NOMO-1 treated with dmso at 0.1 percent for 144 hours (cell line): ENCODE measurements around the gene TFR2.

Experiments used
- DNase-seq: peaks from one replicate; lab custom pipeline; 2025; ENCODE audit not compliant: unreplicated experiment; lab: John Stamatoyannopoulos, UW

Gene TFR2

DNA sequence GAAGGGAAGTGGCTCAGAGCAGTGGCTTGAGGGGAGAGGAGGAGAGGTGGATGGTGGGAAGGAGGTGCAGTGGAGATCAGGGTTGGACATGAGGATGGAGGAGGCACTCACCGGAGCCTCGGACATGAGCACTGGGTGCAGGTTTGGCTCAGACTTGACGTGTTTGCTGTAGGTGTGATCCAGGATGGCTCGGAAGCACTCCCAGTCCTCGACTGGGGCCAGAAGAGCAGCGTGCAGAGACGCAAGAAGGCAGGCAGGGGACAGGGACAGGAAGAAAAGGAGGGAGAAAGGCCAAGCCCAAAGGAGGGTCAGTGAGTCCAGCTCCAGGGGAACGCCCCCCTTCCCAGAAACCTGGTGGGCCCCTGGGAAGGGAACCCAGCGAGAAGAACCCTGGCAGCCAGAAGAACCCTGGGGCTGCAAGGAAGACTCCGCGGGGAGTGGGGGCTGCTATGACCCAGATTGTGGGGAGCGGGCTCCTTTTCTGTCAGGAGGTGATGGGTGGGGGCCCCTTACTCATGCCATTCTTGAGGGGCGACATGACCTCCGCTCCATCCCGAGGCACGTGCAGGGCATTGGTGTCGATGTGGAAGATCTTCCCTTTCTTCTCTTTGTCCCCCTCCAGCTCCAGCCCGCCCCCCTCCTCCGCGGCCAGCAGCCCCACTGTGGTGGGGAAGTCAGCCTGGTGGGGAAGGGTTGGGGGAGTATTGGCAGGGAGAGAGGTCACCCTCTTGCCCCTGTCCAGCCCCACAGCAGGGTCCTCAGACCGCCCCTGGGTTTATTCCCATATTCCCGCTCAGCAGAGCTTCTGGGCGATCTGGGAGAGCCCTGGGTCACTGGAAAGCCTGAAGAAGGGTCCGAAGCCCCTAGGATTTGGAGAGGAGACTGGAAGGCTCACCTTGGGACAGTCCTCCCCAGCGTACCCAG is 13.8 kb upstream of the TFR2 start:
- no peak for DNase-seq

DNA sequence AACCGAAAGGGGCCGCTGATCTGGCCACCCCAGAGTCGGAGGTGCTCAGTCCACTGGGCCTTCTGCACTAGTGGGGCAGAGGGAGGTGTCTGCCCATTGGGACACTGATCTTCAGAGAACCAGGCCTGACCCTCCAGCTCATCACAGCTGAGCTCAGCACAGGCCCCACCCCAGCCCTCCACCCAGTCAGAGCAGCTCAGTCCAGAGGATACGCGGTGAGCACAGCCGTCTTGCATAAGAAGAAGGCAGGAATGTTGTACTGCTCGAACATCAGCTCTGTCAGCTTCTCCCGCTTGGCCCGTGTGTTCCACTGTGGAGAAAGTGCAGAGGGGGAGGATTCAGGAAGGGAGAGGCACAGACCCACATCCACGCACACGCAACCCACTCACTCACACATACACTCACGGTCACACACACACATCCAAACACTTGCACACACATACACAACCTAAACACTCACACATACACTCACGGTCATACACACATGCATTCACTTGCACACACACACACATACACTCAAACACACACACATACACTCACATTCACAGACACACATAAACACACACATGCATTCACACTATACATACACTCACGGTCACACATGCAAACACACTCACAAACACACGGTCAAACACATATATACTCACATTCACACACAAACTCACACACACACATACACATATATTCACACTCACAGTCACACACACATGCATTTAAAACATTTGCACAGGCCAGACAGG is 8.6 kb upstream of the TFR2 start:
- DNase-seq: no peak

DNA sequence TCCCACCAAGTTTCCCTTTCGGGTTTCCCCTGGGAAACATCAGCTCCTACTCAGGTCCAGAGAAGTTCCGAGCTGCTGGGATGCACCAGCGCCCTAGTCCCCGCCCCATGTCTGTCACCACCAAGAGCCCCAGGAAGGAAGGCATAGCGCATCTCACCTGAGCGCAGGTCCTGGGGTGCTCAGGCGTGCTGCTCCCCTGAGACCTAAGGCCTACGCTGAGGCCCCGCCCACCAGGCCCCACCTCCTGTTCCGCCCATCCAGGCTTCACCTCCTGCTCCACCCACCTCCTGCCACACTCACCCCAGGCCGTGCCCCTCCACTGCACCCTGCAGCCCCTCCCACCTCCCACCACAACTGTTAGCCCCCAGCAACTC is 1.2 kb upstream of the TFR2 start:
- DNase-seq: no peak

DNA sequence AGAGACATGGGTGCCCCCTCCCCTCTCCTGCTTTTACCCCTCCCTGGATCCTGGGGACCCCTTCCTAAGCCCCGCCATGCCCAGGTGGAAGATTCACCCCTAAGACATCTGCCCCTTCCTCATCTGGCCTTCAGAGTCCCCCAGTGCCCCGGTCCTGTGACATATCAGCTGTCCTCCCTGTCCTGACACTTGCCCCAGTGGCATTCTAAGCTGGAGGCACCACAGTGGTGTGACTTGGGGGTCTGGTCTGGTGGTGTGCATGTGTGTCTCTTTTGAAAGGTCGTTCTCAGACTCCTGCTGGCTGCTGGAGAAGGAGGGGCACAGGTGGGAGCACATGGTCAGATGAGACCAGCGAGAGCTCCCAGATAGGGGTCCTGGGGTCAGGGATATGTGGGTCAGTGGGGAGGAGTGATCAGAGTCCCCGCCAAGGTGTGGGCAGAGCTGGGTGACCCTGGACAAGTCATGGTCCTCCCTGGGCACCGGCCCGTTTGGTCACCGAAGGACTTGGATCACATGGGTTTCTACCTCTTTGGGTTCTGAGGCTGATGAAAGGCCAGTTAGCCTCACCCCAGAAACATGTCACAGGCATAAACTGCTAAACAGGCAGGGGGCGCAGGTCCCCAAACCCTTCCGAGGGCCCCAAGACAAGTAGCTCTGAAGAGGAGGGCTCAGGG is 645 bp upstream of the TFR2 start:
- no peak for DNase-seq

DNA sequence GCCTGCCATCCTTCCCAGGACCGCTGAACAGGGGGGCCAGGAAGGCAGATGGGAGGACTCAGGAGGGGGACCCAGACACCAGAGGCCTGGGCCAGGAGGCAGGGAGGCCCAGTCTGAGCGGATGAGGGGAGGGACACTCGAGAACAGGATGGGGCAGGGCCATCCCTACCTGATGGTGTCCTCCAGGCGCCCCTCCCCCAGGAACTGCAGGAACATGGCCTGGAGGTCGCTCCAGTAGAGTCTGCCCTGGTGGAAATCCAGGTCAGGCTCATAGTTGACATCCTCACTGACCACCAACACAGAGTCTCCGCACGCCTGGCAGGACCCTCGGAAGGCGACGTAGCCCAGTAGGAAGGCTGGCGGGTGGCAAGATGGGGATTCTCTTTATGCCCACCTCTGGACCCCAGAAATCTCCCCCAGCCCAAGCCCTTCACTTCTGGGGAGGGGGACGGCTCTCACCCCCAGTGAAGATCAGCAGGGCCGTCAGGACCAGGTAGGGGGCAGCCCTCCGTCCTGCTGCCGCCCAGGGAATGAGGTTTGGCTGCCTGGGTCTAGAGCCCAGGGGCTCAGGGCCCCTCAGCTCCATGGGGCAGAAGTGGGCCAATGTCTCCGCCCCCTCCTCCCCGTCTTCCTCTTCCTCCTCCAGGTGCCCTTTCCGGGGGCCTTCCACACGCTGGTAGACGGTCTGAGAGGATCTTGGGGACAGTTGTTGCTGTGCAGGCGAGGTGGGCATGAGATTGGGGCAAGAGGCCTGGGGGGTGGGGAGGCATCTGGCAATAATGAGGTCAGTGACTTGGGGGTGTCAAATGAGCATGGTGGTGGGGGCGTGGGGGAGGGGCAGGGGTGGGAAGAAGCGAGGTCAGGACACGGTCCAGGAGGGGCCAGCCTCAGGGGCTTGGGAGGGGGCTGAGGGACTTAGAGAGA is 573 bp downstream of the TFR2 start:
- DNase-seq: no peak

DNA sequence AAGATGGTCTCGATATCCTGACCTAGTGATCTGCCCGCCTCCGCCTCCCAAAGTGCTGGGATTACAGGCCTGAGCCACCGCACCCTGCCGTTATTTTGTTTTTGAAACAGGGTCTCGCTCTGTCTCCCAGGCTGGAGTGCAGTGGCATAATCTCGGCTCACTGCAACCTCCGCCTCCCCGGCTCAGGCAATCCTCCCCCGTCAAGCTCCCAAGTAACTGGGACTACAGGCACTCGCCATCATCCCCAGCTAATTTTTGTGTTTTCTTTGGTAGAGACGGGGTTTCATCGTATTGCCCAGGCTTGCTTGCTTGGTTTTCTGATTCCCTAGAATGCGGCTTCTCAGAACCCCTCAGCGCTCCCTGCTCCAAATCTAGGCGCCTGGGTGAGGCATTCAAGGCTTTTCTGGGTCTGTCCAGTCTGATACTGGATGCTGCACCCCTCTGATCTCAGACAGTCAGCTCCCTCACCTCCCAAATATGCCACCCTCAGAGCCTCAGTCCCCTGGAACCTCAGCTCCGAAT is 1.3 kb downstream of the TFR2 start:
- DNase-seq: no peak

DNA sequence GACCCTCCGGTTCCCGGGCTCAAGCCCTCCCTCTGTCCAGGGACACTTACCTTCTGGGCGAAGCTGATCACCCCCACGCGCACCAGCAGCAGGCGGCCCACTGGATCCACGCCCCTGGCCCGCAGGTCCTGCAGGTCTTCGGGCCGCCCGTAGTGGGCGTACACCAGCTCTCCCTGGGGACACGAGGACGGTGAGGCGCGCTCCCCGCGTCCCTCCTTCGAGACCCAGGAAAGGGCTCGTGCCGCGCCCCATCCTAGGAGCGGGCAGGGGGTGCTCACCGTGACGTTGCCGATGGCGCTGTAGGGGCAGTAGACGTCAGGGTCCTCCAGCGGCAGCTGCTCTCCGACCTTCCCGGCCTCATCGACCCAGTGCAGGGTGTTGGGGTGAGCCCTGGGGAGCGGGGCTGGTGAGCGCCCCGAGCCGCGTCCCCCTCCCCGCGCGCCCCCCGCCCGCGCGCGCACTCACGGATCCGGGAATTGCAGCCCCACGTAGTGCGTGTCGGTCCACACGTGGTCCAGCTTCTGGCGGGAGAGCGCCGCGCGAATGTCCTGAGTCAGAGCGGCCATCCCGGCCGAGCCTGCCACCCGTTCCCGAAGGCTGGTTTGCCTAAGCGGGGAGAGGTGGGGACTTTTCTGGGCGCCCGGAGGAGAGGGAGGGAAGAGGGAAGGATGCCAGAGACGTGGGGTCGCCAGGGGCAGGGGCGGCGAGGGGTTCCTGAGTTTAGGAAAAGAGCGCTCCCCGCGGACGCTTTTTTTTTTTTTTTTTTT is 8.2 kb downstream of the TFR2 start:
- DNase-seq: peak; percentile 48

DNA sequence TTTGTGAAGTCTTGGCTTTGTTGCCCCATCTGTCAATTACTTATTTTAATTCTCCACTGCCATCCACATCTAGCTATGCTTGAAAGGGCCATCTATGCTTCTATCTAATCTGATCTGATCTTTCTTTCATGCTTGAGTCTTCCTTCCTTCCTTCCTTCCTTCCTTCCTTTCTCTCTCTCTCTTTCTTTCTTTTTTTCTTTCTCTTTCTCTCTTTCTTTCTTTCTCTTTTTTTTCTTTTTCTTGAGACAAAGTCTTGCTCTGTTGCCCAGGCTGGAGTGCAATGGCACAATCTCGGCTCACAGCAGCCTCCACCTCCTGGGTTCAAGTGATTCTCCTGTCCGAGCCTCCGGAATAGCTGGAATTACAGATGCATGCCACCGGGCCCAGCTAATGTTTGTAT is 11.3 kb downstream of the TFR2 start:
- DNase-seq: no peak

DNA sequence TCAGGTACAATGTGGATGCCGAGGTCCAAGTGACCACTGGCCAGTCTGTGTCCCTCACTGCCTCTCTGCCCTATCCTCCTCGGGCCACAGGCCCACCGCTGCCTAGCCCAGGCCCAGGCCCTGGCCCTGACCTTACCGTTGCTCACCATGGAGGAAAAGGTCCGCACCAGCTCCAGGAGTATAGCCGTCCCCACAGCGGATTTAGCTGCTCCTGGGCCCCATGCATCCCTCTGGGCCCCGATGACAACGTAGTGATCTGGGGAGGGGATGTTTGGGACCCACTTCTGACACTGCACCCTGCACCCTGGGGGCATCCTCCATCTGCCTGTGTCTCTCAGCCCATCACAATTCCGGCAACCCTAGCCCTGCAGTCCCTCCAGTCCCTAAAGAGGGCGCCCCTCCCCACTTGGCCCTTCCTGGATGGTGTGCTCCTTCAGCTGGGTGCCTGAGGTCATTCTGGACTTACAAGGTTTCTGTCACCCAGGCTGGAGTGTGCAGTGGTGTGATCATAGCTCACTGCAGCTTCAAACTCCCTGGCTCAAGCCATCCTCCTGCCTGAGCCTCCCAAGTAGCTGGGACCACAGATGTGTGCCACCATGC is 12.1 kb downstream of the TFR2 start:
- peak; percentile 23 for DNase-seq

DNA sequence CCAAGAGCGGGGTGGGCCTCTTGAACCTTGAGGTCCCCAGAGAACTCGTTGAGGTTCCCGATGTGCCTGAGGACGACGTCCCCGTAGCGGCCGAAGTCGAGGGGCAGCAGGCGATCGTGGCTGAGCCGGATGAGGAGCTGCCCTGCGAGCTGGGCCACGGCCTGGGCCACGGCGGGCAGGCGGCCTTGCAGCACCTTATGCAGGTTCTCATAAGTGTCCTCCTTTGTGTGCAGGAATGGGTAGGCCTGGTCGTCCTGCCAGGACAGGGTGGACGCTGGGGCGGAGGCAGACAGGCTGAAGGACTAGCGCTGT is 14.2 kb downstream of the TFR2 start:
- DNase-seq: no peak

DNA sequence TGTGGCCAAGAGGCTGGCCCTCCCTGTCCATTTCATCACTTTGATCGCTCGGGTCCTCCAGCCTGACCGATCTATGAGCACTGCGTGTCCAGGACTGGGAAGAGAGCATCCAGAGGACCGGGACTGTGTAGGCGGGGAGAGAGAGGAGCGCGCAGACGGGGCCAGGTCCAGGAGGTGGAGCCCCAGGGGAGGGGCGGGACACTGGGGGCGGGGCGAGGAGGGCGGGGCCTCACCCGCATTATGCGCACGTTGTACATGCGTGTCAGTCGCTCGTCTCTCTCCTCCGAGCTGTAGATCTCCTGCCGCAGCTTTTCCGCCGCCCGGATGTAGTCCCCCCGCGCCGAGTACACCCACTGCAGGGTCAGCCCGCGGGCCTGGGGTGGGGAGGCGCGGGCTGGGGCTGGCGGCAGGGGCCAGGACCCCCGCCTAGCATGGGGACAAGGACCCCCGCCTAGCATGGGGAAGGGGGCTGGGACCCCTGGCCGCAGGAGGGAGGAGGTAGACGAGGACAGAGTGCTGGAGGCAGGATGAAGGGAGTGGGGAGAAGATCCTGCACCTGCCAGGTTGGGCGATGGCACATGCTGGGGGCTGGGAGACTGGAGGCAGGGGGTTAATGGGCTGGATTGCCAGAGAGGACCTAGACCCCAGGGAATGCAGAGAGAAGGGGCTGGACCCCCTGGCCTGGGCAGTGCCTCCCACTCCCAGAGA is 14.7 kb downstream of the TFR2 start:
- no peak for DNase-seq

DNA sequence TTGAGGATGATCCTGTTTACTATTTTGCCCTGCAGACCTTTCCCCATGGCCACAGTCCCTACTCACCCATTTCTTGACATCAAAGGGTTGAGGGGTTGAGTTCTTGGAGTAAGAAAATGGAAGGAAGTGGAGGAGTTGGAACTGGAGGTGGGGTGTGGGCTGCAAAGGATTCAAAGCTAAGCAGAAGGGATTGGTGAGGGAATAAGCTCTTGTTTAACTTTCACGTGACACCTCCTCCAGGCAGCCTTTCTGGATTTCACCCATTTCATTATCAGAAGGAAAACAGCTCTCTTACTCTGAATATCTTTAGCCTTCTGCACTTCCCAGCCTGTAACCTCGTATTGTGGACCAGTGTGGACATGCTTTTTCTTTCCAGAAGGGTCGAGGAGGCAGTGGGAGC is 15.3 kb downstream of the TFR2 start:
- no peak for DNase-seq

DNA sequence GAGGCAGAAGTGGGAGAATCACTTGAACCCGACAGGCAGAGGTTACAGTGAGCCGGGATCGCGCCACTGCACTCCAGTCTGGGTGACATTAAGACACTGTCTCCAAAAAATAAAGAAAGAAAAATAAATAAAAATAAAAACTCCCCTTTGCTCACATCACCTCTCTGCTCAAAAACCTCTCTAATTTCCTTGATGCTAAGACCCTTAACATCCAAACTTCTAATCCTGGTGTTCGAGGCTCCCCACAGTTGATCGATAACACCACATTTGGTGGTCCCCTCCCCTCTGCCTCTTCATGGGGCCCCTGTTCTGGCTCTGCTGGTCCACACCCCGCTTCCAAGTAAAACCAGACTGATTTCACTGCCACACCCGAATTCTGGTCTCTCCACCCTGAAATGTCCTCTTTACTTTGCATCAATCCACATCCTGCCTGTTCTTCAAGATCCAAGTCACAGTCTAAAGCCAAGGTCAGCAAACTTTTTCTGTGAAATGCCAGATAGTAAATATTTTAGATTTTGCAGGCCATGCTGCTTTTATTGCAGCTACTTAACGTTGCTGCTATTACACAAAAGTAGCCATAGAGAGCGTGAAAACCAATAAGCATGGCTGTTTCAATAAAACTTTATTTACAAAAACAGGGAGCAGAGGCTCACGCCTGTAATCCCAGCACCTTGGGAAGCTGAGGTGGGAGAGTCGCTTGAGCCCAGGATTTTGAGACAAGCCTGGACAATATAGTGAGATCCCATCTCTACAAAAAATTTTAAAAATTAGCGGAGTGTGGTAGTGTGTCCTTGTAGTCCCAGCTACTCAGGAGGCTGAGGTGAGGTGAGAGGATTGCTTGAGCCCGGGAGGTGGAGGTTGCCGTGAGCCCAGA is 17.2 kb downstream of the TFR2 start:
- DNase-seq: no peak

DNA sequence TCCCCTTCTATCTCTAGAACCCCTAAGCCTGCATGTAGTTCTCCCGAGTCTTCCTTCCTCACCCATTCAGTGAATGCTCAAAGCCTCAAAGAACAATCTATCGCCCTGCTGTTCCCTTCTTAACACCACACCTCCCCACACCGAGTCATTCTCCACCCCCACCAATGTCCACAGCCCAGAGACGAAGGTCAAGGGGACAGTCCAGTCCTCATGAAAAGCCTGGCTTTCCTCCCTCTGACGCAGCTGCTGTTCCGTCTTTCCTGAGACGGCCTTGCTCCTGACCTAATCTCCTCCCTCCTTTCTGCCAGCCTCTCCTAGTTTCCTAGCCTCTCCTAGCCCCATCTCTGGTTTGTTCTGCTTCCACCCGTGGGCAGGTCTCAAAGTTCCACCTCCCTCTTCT is 19.8 kb downstream of the TFR2 start:
- no peak for DNase-seq

DNA sequence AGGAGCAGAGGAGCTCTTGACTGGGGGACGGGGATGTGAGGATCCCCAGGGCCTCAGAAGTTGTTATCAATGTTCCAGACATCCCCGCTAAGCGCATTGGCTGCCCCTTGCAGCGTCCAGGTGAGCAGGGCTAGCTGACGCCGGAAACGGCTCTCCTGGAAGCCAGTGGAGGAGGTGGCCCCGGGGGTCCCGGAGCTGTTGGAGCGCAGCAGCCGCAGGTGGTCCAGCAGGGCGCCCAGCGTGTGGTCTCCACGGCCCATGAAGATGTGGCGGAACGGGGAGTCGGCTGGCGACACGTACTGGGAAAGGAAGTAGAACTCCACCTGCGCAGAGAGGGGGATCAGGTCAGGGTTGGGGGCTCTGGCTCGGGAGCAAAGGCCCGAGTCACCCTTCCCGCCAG is 20.5 kb downstream of the TFR2 start:
- no peak for DNase-seq

DNA sequence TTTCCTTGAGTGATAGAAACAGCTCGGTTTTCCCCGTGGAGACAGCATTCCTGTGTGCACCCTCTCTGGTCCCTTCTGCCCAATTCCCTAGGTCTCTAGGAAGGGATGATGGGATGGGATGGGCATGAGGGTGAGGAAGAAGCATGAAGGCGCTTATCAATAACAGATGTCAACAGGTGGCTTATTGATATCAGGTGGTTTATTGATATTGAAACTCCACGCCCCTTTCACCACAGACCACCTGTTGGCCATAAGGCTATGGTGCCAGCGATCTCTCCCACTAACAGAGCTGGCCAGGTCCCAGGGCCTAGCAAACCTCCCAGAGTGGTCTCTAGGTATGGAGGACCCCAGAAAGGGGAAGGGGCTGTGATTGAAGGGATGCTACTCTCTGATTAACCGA is 21.1 kb downstream of the TFR2 start:
- no peak for DNase-seq

DNA sequence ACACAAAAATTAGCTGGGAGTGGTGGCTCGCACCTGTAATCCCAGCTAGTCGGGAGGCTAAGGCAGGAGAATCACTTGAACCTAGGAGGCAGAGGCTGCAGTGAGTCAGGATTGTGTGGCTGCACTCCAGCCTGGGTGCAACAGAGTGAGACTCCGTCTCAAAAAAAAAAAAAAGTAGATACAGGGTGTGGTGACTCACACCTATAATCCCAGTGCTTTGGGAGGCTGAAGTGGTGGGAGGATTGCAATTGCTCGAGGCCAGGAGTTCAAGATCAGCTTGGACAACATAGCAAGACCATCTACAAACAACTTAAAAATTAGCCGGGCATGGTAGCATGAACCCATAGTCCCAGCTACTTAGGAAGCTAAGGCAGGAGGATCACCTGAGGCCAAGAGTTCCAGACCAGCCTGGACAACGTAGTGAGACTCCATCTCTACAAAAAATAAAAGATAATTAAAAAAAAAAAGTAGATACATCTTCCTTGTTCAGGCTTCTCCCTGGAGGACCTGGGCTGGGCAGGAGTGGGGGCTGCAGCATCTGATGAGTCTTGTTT is 27.0 kb downstream of the TFR2 start:
- DNase-seq: no peak
